SJCRH30 (cell line): Measurements from ENCODE around the gene GPATCH2. TPM values are rescaled to one million over a fixed set of nuclear protein-coding genes. Genes with fewer than 3 reads are reported as not detected.

ENCODE experiments used
- total RNA-seq: library from RNA; depleted of rRNA; stranded (reverse); fragments of >200 nt; shearing (Covaris generic); gene quantifications from 2 replicates; pipeline ENCODE4 v1.2.3, GENCODE V29; 2014; rRNA removed

Gene GPATCH2
- total RNA-seq, 1 experiment from 2014 or later: 28.1 TPM

Other genes starting within 250 kb of the GPATCH2 start
- 0.03 and 0.49 TPM in 2 replicates for gene SPATA17, start 254 bp upstream of the GPATCH2 start, total RNA-seq